ENCODE data around the gene KCNK16.

Gene KCNK16

GRCh38 chr6:39341937-39342336 is 19.4 kb upstream of the KCNK16 start:
- no peak for DNase-seq (ENCODE audit: low spot score)

DNA sequence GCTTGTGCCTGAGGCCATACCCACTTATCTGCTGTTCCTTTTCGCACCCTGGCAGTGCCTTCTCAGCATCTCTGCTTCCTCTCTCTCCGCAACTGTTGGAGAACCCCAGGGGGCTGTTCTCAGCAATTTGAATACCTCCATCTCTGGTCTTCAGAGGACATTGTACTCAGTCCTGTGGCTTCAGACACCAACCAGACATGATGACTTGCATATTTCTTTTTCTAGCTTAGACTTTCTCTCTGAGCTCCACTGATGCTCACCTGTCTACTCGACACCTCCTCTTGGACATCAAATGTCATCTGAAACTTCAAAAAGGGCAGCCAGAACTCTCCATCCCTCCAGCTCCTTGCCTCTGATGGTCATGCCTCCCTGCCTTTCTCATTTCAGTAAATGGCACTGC is 18.9 kb upstream of the KCNK16 start:
- no peak for DNase-seq (ENCODE audit: low spot score)

DNA sequence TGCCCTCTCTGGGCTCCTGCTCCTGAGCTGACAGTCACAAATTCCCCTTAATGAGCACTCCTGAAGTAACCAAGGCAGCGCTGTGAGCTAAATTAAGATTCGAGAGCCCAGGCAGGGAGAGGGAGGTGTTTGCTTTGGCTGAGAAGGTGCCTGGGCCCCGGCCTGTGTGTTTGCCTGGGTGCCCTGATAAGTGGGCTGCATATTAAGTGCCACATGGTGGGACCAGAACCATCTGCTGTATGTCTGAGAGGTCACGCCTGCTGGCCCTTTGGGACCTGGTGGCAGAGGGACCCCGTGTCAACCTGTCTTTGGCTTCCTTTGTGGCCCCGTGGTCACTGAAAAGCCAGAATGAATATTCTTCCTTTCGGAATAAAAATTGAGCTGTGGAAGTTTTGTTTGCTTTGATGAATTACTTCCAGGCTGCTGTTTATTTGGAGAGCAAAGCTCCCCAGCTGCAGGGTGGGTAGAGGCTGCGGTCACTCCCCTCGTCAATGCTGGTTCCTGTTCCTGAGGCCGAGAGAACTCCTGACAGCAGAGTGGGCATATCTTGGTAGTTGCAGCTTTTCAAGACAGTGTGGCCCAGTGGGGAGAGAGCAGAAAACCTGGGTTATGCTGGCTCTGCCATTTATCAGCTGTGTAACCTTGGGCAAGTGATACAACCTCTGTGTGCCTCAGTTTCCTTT is 17.5 kb upstream of the KCNK16 start:
- DNase-seq (ENCODE audit: low spot score): no peak

DNA sequence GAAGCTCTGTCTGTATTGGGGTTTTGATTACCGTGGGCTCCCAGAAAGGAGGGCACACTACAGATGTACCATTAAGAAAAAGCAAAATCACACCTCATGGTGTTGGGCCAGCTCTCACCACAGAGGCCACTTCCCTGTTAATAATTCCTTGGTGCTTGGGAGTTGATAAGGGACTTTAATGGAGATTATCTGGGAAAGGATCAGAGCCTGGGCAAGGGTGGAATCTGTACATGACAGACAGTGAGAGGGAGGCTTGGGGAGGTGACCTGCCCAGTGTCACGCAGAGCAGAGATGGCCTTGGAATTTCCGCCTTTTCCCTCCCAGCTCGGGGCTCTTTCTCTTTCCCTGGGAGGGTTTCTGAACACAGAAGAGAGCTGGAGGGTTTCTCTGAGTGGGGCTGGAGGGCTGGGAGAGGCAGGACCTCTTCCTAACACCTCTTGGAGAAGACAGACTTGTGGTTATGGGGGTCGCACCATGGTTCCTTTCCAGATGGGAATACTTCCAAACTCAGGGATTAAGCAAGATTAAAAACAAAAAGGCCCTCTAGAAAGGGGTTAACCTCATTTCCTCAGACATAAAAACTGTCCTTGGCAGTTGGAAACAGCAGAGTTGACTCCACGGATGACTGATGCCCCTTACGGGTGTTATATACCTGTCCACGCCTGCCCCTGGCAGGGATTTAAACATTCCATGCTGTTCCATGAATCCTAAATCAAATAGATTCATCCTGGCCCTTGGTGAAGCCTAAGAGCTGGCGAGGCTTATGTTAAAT is 16.8 kb upstream of the KCNK16 start:
- DNase-seq (ENCODE audit: low spot score): no peak

- no peak for DNase-seq (ENCODE audit: low spot score)
These were observed 15.9 kb upstream of the KCNK16 start for GRCh38 chr6:39338397-39338796.

- no peak for DNase-seq (ENCODE audit: low spot score)
These were observed 13.5 kb upstream of the KCNK16 start for GRCh38 chr6:39335780-39336545.

GRCh38 chr6:39333644-39334438 is 11.3 kb upstream of the KCNK16 start:
- DNase-seq (ENCODE audit: low spot score): no peak

DNA sequence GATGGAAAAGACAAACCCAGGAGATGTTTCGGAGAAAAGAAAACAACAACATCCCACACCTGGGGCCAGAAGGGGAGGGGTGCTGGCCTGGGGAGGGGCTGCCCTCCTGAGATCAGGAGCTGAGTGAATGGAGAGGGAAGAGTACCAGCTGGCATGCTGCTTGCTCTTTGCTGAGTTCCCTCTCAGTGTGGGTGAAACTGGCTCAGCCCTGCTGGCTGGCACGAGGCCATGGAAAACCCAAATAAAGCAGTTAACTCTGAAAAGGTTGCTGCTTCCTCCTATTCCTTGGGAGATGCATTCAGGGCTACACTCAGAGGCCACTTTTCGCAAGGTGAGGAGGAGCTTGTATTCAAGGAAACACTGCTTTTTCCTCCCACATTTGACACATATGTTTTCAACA is 8.0 kb upstream of the KCNK16 start:
- DNase-seq (ENCODE audit: low spot score): no peak

GRCh38 chr6:39330057-39330456 is 7.6 kb upstream of the KCNK16 start:
- DNase-seq (ENCODE audit: low spot score): no peak

DNA sequence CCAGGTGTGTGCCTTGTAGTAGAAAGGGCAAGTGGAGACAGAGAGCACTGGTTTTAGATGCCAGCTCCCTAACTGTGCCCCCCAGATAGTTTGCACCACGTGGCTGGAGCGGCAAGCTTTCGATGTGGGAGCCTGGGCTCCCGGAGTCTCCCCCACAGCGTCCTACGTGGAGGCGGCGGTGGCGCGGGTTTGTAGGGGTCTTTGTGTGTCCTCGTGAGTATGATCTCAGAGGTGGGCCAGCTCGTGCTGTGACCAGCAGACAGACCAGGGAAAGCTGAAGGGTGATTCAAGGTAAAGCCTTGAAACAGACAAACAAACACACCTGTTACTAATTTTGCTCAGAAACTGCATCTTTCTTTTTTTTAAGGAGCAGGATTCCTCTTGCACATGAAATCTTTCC is 5.6 kb upstream of the KCNK16 start:
- no peak for DNase-seq (ENCODE audit: low spot score)

DNA sequence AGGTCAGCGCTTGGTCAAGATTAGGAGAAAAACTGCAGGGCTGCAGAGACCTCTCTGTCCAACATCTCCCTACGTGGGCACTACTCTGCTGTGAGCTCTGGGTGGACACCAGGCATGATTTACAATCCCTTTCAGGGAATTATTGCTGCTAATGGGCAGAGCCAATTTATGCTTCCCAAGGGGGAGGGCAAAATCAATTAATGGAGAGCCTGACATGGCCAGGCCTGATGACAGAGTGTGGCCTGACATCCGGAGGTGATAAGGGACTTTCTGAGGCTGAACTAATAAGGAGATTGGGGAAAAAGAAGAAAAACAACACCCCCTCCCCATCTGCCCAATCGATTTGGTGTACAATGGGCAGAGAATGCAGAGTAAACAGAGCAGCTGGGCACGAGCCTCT is 5.0 kb upstream of the KCNK16 start:
- no peak for DNase-seq (ENCODE audit: low spot score)

GRCh38 chr6:39321761-39322160 is 741 bp downstream of the KCNK16 start:
- DNase-seq (ENCODE audit: low spot score): no peak

DNA sequence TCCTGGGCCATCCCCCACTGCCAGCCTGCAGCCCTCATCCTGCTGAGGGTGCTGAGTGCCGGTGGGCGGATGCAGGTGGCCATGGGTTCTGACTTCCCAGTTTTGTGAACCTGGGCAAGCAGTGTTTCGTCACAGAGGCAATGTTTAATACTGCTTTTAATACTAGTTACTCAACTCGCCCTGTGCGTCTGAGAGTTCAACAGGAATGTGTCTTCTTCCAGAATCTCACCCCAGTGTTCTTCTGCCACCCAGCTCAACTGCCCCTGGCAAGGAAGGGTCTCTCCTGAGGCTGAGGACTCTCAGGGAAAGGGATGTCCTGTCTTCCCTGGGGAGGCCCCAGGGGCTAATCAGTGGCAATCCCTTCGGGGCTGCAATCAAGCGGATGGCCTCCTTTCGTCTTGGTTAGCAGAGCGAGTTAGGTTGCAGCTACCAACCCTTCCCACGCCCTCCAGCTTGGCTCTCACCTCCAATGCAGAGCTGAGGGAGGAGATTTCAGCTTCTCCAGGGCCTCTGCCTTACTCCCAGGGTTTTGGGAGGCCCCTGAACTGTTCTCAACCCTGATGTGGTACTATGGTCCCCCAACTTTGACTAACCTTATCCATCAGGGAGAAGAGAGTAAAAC is 2.0 kb downstream of the KCNK16 start:
- DNase-seq (ENCODE audit: low spot score): no peak

DNA sequence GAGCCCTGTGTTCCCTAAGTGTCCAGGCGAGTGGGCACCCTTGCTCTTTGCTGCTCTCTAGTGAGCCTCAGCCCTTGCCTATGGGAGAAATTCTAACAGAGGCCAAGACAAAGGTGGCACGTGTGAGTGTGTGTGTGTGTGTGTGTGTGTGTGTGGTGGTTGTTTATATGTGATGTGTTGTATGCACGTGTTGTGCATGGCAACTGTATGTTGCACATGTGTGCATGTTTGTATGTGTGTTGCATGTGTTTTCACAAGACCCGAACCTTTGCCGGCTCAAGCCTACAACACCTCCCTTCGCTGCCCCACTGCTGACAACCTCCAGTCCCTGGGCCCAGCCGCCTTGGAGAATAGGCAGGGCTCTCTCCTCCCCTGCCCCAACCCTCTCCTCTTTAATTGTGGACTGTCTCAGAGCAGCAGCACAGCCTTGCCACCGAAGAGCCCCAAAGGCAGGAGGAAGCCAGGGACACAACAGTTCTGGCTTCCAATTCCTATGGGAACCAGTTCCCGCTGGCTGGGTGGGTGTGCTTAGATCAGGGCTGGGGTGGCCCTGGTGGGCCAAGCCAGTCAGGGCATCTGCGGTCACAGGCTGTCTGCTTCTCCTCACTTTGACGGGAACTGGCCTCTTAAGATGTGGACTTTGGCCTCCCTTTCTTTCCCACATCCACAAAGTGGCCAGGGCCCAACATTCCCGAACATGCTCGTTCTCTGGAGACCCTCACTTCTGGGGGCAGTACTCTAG is 2.7 kb downstream of the KCNK16 start:
- DNase-seq (ENCODE audit: low spot score): no peak

- no peak for DNase-seq (ENCODE audit: low spot score)
These were observed 5.2 kb downstream of the KCNK16 start for GRCh38 chr6:39317256-39317655.

DNA sequence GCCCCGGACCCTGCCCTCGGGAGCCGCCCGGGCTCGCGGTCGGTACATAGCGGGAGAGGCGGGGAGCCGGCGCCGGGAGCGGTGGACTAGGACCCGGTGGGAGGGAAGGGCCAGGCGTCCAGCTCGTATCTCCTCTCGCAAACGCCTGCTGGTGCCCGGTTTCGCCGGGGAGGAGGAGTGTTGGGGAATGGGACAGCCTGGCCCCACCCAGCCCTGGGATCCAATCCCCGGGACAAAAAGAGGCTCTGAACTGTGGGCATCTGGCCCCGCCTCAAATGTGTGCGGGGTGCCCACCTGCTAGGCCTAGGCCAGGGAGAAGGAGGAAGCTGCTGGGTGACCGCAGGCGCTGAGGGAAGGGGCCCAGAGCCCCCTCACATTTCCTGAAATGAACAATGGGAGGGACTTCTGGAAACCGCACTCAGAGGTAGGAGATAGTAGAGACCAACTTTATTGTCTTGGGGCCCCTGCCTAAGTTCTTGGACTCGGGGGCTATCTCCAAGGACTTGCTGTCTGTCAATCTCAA is 8.2 kb downstream of the KCNK16 start, which contains the start of gene KCNK17:
TSS of gene KCNK17 (minus strand) at position 147 of the 523 bp plus-strand sequence. CDS start at position 48, 99 bp downstream.
- no peak for DNase-seq (ENCODE audit: low spot score)

DNA sequence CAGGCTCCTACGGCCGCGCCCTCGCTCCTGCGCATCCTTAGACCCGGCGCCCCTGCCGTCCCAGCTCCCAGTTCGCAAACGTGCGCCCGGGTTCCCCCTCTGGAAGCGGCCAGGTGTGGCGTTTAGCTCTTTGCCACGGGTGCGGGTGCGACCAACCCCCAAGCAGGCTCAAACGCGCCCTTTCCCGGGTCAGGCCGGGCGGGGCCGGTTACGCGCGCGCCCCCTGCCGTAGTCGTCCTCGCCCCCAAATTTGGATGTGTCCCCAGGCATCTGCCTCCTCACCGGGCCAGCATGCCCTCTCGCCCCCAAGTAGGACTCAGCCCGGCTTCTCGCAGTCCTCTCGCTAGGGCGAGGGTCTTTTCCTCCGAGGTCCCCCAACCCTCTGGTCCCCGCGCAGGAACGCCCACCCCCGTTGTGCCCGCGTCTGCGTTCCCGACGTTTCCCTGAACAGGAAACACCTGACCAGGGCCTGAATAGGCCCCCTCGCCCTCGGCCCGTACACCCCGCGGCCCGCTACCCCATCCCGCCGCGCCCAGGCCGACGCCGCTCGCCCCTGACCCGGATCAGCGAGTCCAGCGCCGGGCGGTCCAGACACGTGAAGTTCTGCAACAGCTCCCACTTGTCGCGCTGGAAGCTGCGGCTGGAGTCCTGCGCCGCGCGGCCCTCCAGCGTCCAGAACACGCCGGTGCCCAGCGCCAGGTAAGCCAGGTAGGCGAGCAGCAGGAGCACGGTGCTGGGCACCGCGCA is 8.8 kb downstream of the KCNK16 start:
- DNase-seq (ENCODE audit: low spot score): no peak

GRCh38 chr6:39312912-39313525 is 9.5 kb downstream of the KCNK16 start:
- no peak for DNase-seq (ENCODE audit: low spot score)

- DNase-seq (ENCODE audit: low spot score): no peak
These were observed 12.0 kb downstream of the KCNK16 start for GRCh38 chr6:39310542-39310941.

All from CD4-positive, alpha-beta T cell treated with Interleukin-15 for 4 hours (primary cell).